Measurements from ENCODE around the gene OXTR. TPM values are rescaled to one million over a fixed set of nuclear protein-coding genes. Genes with fewer than 3 reads are reported as not detected.

The OXTR gene
- total RNA-seq, 1 experiment from 2014 or later: 21.5 TPM

- H2AFZ ChIP-seq (ENCODE audit: low read length): no peak overlapping the region
- no peak overlapping the region for H3K4me3 ChIP-seq (ENCODE audit: low read length)
- 0 out of 2 replicates have a peak, but pooled peaks cover 2% of the 10 kb centered on the region for H3K36me3 ChIP-seq (ENCODE audit: low read depth, low read length)
- no peaks in the 10 kb centered on the region for H4K20me1 ChIP-seq (ENCODE audit: low read length)
- ATAC-seq (no peak), DNase-seq (no peak)
- no peaks in the 10 kb centered on the region for H3K79me2 ChIP-seq (ENCODE audit: low read length)
- no TSS peak for BruUV-seq (replicated peaks)
- no peaks in the 10 kb centered on the region for H3F3A ChIP-seq (ENCODE audit: low read length, unreplicated experiment)
- H3K27me3 ChIP-seq (ENCODE audit: low read length): no peaks in the 10 kb centered on the region
- ChIA-PET POLR2A (ENCODE audit: unreplicated experiment) (no interaction called here), CTCF (no interaction called here)
- no peak for TF ChIP-seq EZH2phosphoT487 (IDR thresholded peaks at IDR 0.05; ENCODE audit: borderline replicate concordance, low read length)
- TF ChIP-seq CTCF (conservative IDR thresholded peaks at IDR 0.05; ENCODE audit: low read depth, low read length): no peak
- no peak for TF ChIP-seq EZH2 (IDR thresholded peaks at IDR 0.05; ENCODE audit: low read length, unreplicated experiment)
- intact Hi-C loops (cut with micrococcal nuclease): no loop called here
- H3K9ac ChIP-seq (ENCODE audit: low read length): no peak overlapping the region
- no peak overlapping the region for H3K4me2 ChIP-seq (ENCODE audit: low read length)
- no peak overlapping the region for H3K27ac ChIP-seq (ENCODE audit: low read length)
- no peaks in the 10 kb centered on the region for H3K9me3 ChIP-seq (ENCODE audit: low read length)
- H3K9me2 ChIP-seq (replicated peaks; ENCODE audit: low read length): no peaks in the 10 kb centered on the region
- no peaks in the 10 kb centered on the region for H3K4me1 ChIP-seq (ENCODE audit: insufficient read depth, low read length)
These were observed 20.1 kb downstream of the OXTR start for GRCh38 chr3:8749316-8749715.

- H3K4me1 ChIP-seq (ENCODE audit: insufficient read depth, low read length): peaks cover 21% of the 10 kb centered on the region
- H3K79me2 ChIP-seq (ENCODE audit: low read length): no peaks in the 10 kb centered on the region
- ChIA-PET CTCF (no interaction called here), POLR2A (ENCODE audit: unreplicated experiment) (no interaction called here)
- no peaks in the 10 kb centered on the region for H3K9me2 ChIP-seq (replicated peaks; ENCODE audit: low read length)
- no peaks in the 10 kb centered on the region for H3K9me3 ChIP-seq (ENCODE audit: low read length)
- intact Hi-C loops (cut with micrococcal nuclease): no loop called here
- no peaks in the 10 kb centered on the region for H4K20me1 ChIP-seq (ENCODE audit: low read length)
- H3K4me3 ChIP-seq (ENCODE audit: low read length): no peak overlapping the region
- no peak overlapping the region for H2AFZ ChIP-seq (ENCODE audit: low read length)
- H3K27me3 ChIP-seq (ENCODE audit: low read length): no peaks in the 10 kb centered on the region
- no peak overlapping the region for H3K9ac ChIP-seq (ENCODE audit: low read length)
- no peaks in the 10 kb centered on the region for H3F3A ChIP-seq (ENCODE audit: low read length, unreplicated experiment)
- no peak overlapping the region for H3K27ac ChIP-seq (ENCODE audit: low read length)
- no TSS peak for BruUV-seq (replicated peaks)
- TF ChIP-seq EZH2 (IDR thresholded peaks at IDR 0.05; ENCODE audit: low read length, unreplicated experiment) (no peak), CTCF (conservative IDR thresholded peaks at IDR 0.05; ENCODE audit: low read depth, low read length) (no peak), EZH2phosphoT487 (IDR thresholded peaks at IDR 0.05; ENCODE audit: borderline replicate concordance, low read length) (no peak)
- no peak overlapping the region for H3K4me2 ChIP-seq (ENCODE audit: low read length)
- DNase-seq (no peak), ATAC-seq (no peak)
- 0 out of 2 replicates have a peak, but pooled peaks cover 2% of the 10 kb centered on the region for H3K36me3 ChIP-seq (ENCODE audit: low read depth, low read length)
These were observed 22.6 kb downstream of the OXTR start for GRCh38 chr3:8746780-8747345.

GRCh38 chr3:8745619-8746370, 23.6 kb downstream of the OXTR start:
- H3K27ac ChIP-seq (ENCODE audit: low read length): no peak overlapping the region
- ChIA-PET CTCF (no interaction called here), POLR2A (ENCODE audit: unreplicated experiment) (no interaction called here)

More at GRCh38 chr3:8745619-8746370, 23.6 kb downstream of the OXTR start:
- Histone ChIP-seq H3K9ac (ENCODE audit: low read length) (no peak overlapping the region), H3K9me2 (replicated peaks; ENCODE audit: low read length) (no peaks in the 10 kb centered on the region), H2AFZ (ENCODE audit: low read length) (no peak overlapping the region), H3K4me3 (ENCODE audit: low read length) (no peak overlapping the region), H3K9me3 (ENCODE audit: low read length) (no peaks in the 10 kb centered on the region), H3F3A (ENCODE audit: low read length, unreplicated experiment) (no peaks in the 10 kb centered on the region), H3K79me2 (ENCODE audit: low read length) (no peaks in the 10 kb centered on the region), H3K4me1 (ENCODE audit: insufficient read depth, low read length) (peaks cover 31% of the 10 kb centered on the region), H3K36me3 (ENCODE audit: low read depth, low read length) (no peaks in the 10 kb centered on the region), H3K4me2 (ENCODE audit: low read length) (no peak overlapping the region), H4K20me1 (ENCODE audit: low read length) (no peaks in the 10 kb centered on the region), H3K27me3 (ENCODE audit: low read length) (no peaks in the 10 kb centered on the region)
- DNase-seq: no peak
- intact Hi-C loops (cut with micrococcal nuclease): no loop called here
- no TSS peak for BruUV-seq (replicated peaks)
- no peak for ATAC-seq
- TF ChIP-seq CTCF (conservative IDR thresholded peaks at IDR 0.05; ENCODE audit: low read depth, low read length): no peak
- TF ChIP-seq EZH2 (IDR thresholded peaks at IDR 0.05; ENCODE audit: low read length, unreplicated experiment): no peak
- TF ChIP-seq EZH2phosphoT487 (IDR thresholded peaks at IDR 0.05; ENCODE audit: borderline replicate concordance, low read length): no peak

Measured in PC-3 (cell line).